NCI-H1417 treated with DMSO at 0.1 percent for 48 hours (cell line): Measurements from ENCODE around the gene TGFBI.

Experiments used
- DNase-seq: peaks from one replicate; lab custom pipeline; 2025; lab: John Stamatoyannopoulos, UW

TGFBI gene

DNA sequence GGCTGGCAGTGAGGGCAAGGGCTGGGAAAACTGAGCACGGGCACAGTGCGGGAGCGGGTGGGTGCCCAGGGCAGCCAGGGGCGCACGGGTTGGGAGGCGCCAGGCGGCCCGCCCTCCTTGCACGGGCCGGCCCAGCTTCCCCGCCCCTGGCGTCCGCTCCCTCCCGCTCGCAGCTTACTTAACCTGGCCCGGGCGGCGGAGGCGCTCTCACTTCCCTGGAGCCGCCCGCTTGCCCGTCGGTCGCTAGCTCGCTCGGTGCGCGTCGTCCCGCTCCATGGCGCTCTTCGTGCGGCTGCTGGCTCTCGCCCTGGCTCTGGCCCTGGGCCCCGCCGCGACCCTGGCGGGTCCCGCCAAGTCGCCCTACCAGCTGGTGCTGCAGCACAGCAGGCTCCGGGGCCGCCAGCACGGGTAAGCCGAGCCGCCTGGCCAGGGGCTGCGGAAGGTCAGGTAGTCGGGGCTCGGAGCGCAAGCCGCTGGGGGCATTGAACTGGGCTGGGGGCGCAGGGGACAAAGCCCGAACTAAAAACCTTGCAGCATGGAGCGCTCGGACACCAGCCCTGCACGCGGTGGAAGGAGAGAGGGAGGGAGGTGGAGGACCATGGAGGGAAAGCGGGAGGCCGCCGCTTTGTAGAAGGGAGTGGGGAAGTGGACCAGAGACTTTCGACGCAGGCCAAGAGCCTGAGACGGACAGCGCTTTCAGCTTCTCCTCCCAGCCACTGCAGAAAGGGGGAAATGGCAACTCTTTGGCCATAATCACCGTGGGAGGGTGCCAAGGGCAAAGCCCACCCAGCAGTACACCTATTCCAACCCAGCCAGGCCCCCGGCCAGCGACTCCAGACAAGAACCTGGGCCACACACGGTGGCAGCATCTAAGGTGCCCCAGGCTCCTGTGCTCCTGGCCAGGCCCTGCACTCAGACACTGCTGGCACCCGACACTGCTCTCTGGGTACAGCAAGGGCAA lies at the start of gene TGFBI:
TSS of gene TGFBI (plus strand) at position 207 of the 961 bp plus-strand sequence. CDS start at position 275, 68 bp downstream.
- DNase-seq = no peak

GRCh38 chr5:135978993-135979392 lies 49.8 kb upstream of the TGFBI start:
- no peak for DNase-seq

DNA sequence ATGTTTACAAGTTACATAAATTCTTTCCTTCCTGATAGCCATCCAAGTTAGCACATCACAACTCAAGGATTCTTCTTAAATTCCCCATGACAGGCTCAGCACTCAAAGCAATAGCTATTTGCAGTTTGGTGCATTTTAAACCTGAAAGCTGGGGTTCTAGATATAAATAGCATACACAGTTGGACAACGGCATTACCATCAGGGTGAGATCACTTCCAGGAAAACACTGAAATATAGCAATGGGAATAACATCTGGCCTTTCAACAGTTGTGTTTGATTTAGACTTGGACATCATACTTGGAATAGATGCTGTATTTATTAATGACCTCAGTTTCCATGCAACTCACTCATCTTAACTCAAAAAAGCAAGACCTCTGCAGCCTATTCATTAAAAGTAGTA lies 49.3 kb upstream of the TGFBI start:
- DNase-seq = no peak

DNA sequence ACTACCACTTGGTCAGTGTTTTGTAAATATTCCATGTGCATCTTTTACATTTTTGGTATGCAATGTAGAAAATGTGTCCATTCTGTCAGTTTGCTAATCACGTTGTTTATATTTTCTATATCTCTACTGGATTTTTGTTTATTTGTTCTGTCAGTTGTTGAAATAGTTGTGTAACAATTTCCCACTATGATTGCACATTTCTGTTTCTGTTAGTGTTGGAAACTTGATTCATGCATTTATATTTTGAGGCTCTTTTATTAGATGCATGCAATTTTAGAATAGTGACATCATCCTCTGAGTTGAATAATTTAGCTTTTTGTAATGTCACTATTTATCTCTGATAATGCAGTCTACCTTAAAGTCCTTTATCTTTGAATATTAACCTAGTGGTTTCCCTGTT lies 48.2 kb upstream of the TGFBI start:
- DNase-seq = no peak

DNA sequence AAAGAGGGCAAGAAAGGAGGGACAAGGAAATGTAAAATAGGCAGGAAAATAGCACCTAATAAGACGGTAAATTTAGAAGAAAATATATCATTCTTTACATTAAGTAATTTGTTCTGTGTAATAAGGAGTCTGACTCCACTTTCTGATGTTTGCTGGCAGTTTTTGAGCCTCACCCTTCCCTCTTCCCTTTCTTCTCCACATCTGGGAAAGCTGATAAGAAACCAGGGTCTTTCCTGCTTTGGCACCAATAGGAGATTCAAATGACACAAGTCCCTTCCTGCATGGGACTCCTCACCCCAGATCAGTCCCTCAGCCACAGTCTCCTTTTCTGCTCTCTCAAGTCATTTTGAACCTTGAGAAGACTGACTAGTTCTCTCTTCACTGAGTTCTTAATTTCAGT lies 42.8 kb upstream of the TGFBI start:
- DNase-seq = no peak

- no peak for DNase-seq
These were observed 42.4 kb upstream of the TGFBI start for GRCh38 chr5:135986401-135986800.

DNA sequence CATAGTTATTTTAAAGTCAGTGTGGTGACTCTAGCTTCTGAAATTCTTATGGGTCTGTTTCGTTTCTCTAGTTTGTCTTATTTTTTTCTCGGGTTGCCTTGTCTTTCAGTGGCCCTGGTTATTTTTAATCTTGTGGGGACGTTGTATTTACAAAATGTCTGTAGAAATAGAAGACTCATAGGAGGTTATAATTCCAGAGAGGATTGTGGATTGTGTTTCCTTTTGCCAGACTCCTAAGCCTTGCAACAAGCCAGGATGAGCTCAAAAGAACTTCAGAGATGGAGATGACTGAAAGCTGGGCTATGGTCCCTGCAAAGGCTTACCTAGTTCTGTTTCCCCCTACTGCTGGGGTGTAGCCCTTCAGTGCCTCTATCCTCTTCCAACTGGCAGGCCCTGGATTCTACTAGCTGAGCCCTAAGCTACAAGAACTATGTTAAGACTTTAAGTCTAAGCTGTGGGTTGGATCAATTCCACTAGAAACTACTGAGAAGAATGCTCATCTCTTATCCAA lies 41.8 kb upstream of the TGFBI start:
- no peak for DNase-seq

GRCh38 chr5:135988546-135988945 lies 40.2 kb upstream of the TGFBI start:
- DNase-seq = no peak

- DNase-seq = no peak
These were observed 39.1 kb upstream of the TGFBI start for GRCh38 chr5:135989686-135990085.

- no peak for DNase-seq
These were observed 38.1 kb upstream of the TGFBI start for GRCh38 chr5:135990528-135991255.

GRCh38 chr5:135991429-135991828 lies 37.4 kb upstream of the TGFBI start:
- no peak for DNase-seq

DNA sequence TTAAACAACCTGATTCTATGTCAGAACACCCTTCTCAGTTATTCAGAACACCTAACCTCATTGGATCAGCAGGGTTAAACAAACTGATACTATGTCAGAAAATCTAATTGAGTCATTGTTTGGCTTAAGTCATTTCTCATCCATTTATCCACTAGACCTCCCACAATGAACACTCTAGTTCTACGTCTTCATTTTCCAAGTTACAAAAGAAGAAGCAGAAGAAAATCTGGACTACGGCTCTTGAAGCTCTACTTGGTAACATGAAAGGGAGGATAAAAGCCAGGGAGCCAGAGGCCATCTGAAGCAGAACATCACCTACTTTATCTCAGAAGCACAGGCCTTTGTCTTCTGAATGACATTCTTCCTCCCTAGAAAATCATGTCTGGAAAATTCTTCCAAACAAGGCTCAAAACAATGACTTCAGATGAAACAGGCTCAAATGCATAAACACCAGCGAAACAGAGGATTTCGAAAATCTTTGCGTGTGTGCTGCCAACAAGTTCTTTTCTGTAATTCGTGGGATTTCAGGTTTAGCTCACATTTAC lies 35.4 kb upstream of the TGFBI start:
- DNase-seq = no peak

DNA sequence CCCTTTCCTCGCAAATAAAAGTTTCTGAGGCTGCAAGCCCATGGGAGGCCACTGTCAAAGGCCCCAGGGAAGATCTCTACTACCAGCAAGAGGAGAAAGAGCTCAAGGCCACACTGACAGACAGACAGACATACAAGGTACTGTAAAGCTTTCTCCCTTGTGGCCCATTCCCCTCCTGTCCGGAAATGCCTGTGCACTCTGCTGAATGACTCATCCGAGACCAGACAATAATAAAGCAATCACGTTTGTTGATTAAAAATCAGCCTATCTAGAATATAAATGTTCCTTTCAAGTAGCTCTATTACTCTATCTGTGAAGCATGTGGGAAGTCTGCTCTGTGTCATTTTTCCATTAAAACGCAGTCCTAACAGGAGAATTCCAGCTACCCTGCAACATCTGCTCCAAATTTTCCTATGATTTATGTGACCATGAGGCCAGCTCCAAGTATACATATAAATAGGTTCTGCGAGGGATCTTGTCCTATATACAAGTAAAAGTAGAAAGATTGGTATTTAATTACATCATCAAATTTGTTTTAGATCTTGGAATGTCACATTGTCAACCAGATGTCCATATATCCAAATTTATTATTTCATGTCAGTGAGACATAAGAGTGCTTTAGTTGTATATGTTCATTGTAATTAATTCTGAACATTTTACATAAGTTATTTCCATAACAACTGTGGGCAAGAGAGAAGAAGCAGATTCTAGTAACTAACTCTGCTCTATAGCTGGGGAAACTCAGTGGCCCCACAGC lies 34.7 kb upstream of the TGFBI start:
- no peak for DNase-seq

DNA sequence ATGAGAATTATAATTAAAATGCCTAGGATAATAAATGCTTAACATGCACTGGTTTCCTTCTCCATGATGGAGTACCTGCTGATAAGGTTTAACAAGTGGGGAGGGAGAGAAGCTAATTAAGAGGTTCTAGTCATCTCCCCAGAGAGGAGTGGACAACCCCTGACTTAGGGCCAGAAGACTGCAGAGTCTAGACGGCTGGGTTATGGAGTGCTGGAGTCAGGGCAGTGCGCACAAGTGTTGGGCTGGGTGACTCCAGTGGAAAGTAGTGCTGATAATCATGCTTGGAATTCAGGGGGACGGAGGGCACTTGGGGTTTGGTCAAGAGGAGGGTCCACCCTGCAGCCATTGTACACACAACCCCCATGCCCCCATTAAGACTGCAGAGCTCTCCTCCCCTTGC lies 32.8 kb upstream of the TGFBI start:
- no peak for DNase-seq

DNA sequence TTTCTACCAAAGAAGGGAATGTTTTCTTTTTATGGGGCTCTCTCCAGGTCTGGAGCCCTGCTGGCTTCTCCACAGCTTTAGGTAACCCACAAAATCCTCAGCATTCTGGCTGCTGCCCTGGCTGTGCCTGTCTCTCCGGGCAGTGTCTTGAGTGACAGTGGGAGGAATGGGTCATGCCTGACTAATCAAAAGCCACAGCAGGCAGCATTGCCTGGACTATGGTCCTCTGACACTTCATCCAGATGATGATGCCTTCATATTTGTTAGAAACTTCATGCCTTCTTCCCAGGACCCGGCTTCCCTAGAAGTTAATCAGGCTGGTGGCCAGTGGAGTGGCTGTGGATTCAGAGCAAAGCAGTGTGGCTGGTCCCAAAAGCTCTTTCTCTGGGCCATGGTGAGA lies 32.2 kb upstream of the TGFBI start:
- no peak for DNase-seq

DNA sequence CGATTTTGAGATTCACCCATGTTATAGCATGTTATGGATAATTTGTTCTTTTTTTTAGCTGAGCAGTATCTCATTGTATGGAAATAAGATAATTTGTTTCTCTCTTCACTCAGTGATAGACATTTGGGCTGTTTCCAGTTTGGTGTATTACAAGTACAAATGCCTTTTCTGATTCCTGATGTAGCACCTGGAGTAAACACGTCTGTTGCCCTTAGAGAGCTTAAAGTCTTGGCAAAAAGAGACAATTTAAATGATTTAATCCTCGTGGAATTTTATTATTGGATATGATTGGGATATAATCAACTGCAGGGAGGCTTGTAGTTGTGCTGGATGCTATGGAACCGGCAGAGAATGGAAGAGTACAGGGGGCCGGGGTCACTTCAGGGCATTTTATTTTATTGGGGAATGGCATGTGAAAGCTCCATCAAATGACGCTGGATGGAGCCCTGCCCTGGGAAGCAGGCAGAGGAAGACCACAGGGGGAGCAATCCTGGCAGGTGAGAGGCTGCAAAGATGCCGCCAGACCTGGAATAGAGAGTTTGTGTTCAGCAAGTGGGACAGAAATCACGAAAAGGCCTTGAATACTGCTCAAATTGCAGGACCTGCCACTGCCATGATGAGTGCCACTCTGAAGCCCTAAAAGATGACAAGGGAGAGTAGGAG lies 31.0 kb upstream of the TGFBI start:
- DNase-seq = no peak

DNA sequence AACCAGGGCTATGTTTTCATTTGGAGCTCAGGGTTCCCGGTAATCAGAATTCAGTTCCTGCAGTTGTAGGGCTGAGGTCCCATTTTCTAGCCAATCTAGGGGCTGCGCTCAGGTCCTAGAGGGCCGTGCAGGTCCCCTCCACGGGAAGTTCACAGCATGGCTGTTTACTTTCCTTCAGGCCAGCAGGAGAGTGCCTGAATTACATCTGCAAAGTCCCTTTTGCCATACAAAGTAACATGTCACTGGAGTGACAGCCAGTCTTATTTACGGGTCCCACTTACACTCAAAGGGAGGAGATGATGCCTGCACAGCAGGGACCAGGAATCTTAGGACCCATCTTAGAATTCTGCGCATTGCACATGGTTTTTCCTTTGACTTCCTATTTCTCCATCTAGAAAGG lies 29.9 kb upstream of the TGFBI start:
- DNase-seq = no peak

DNA sequence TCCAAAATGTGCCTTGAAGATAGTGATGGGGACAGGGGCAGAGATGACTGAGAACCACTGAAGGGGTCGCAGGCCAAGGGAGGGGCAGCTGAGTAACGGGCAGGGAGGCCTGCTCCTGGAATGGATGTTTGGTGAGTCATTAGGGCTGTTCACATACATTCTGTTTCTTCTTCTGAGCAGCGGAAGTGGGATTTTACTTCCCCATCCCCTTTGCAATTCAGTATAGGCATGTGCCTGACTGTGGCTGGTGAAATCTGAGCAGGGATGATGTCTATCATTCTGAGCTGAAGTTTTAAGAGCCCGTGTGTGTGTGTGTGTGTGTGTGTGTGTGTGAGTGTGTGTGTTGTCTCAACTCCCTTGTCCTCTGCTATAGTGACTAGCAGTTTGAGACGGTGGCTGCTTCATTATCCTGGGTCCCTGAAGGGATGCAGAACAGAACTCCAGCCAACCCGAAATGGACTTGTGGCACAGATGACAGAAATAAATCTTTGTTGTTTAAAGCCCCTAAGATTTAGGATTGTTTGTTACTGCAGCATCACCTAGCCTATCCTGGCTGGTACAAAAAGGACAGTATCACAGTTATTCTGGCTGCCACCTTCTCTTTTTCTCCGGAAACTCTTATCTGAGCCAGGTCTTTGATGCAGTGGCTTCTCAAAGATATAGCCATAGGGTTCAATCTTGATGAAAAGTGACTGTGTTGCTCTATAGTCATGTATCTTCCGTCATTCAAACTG lies 29.2 kb upstream of the TGFBI start:
- DNase-seq = no peak

DNA sequence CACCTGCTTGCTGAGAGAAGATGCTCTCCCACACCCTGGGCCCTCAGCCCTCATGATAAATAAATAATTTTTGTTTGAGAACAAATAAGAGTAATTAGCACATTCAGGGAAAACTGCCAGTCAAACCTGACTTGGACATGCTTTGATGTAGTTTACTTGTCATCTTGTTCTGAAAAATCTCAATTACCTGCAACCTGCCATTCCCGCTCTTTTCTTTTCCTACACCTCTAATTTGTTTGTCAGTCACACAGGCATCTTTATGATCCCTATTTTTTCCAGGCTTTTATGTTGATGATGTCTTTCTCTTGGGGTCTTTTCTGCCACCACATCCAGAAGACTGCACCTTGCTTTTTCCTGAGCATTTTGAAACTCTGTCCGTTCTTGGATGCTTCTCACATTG lies 28.6 kb upstream of the TGFBI start:
- DNase-seq = no peak

GRCh38 chr5:136000932-136001331 lies 27.9 kb upstream of the TGFBI start:
- no peak for DNase-seq
